Body of pancreas (tissue), 4 donors: Measurements from ENCODE around the gene OR7E24. TPM values are rescaled to one million over a fixed set of nuclear protein-coding genes. Genes with fewer than 3 reads are reported as not detected.
"Not testable (repeated sequence)": the region's sequence is repeated elsewhere in the genome, so short reads cannot be mapped to it uniquely, and the experiment has no call there.

Experiments used
- ATAC-seq: fragments of 150-250 bp; one replicate; pipeline ENCODE4 v1.9.1; 2016
- DNase-seq, 4 donors: peaks; one replicate each; pipeline ENCODE4 v3.0.0-alpha.2; 2019
- H3K27ac ChIP-seq, 4 donors: fragments of 200-600 bp; sonication (generic); 1 replicate in 3 of 4; 2 replicates in 1 of 4; pipeline versions ENCODE4 v1.5.1 to v1.6.1; 2016 to 2019; ENCODE audit warnings: mild to moderate bottlenecking in 1 of 4, mixed read lengths in 1 of 4, moderate library complexity in 1 of 4
- H3K27me3 ChIP-seq, 2 donors: fragments of 200-600 bp; sonication (generic); one replicate each; pipeline ENCODE4 v1.6.0; 2016; ENCODE audit warnings: mild to moderate bottlenecking in 1 of 2
- H3K36me3 ChIP-seq, 2 donors: fragments of 200-600 bp; sonication (generic); replicated peaks in 1 of 2; 2 replicates each; pipeline ENCODE4 v1.5.1; 2016; ENCODE audit warnings: low read depth in 2 of 2; ENCODE audit not compliant: insufficient read depth in 1 of 2
- H3K4me1 ChIP-seq: fragments of 200-600 bp; sonication (generic); one replicate; pipeline ENCODE4 v1.6.0; 2016
- H3K4me3 ChIP-seq, 2 donors: fragments of 200-600 bp; sonication (generic); 1 replicate in 1 of 2; 2 replicates in 1 of 2; pipeline ENCODE4 v1.5.1; 2016 to 2019
- H3K9me3 ChIP-seq, 3 donors: fragments of 200-600 bp; sonication (generic); 1 replicate in 2 of 3; 2 replicates in 1 of 3; pipeline ENCODE4 v1.5.1; 2016
- POLR2A ChIP-seq, 3 donors: fragments of 450-650 bp; IDR thresholded peaks; one replicate each; pipeline ENCODE4 v1.6.1; 2016; ENCODE audit warnings: antibody characterized with exemption in 3 of 3, mild to moderate bottlenecking in 2 of 3
- WGBS, 2 donors: methylation state at CpG; one replicate each; pipeline ENCODE4 v1.1.5; 2017; 5-methylcytosine and 5-hydroxymethylcytosine counted together
- intact Hi-C: fragments of 100-400 bp; cut with DNase I; formaldehyde crosslinking; loops from one replicate; pipeline ENCODE4 v1.15.1; 2023
- total RNA-seq, 2 donors: library from RNA; depleted of rRNA; stranded (reverse); fragments of >200 nt; gene quantifications; one replicate each; pipeline ENCODE4 v1.1.0, GENCODE V29; 2016
- TF ChIP-seq, protein P1 (sequence below), 7 experiments: fragments of 450-650 bp in 4 of 7; fragments of 200-600 bp in 3 of 7; sonication (generic) in 3 of 7; IDR thresholded peaks; one replicate each; pipeline ENCODE4 v1.5.1; 2016 to 2019; ENCODE audit warnings: antibody characterized with exemption in 7 of 7

OR7E24 gene
- not detected for total RNA-seq

DNA sequence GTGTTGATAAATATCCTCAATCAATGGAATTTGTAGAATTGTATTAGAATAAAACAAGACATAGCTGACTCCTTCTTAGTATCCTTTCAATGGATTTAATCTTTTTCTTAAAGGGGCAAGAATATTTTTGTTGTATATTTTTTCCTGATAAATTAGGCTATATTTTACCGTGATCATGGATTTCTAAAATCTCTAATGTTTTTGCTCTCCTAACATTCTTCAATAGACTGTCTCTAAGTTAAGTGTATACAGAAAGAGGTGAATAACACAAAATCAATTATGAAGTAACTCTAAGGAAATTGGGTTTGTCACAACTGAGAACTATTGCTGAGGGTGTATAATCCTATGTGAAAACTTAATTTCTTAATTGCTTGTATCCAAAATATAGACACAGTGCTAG is at the start of gene OR7E24:
OR7E24 (plus strand) TSS at position 301 of the 400 bp plus-strand sequence. CDS start 114 bp downstream, outside the sequence.
- no peaks in the 10 kb centered on the region for H3K27me3 ChIP-seq
- H3K27ac ChIP-seq, result no peak within 1 kb of the TSS
- no peak within 1 kb of the TSS for H3K4me3 ChIP-seq
- ATAC-seq (no peak), DNase-seq (no peak)
- intact Hi-C loops, result no loop called here
- H3K36me3 ChIP-seq, result no peaks in the 10 kb centered on the region
- H3K9me3 ChIP-seq, result no peaks in the 10 kb centered on the region
- WGBS, 2 donors, result 44 to 60% methylated on average over 1 of the region's 1 CpG
- H3K4me1 ChIP-seq, result no peaks in the 10 kb centered on the region
- TF ChIP-seq, protein P1, sequence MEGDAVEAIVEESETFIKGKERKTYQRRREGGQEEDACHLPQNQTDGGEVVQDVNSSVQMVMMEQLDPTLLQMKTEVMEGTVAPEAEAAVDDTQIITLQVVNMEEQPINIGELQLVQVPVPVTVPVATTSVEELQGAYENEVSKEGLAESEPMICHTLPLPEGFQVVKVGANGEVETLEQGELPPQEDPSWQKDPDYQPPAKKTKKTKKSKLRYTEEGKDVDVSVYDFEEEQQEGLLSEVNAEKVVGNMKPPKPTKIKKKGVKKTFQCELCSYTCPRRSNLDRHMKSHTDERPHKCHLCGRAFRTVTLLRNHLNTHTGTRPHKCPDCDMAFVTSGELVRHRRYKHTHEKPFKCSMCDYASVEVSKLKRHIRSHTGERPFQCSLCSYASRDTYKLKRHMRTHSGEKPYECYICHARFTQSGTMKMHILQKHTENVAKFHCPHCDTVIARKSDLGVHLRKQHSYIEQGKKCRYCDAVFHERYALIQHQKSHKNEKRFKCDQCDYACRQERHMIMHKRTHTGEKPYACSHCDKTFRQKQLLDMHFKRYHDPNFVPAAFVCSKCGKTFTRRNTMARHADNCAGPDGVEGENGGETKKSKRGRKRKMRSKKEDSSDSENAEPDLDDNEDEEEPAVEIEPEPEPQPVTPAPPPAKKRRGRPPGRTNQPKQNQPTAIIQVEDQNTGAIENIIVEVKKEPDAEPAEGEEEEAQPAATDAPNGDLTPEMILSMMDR (IDR thresholded peaks at IDR 0.05), result no peak
- TF ChIP-seq POLR2A (IDR thresholded peaks at IDR 0.05), result no peak

DNA sequence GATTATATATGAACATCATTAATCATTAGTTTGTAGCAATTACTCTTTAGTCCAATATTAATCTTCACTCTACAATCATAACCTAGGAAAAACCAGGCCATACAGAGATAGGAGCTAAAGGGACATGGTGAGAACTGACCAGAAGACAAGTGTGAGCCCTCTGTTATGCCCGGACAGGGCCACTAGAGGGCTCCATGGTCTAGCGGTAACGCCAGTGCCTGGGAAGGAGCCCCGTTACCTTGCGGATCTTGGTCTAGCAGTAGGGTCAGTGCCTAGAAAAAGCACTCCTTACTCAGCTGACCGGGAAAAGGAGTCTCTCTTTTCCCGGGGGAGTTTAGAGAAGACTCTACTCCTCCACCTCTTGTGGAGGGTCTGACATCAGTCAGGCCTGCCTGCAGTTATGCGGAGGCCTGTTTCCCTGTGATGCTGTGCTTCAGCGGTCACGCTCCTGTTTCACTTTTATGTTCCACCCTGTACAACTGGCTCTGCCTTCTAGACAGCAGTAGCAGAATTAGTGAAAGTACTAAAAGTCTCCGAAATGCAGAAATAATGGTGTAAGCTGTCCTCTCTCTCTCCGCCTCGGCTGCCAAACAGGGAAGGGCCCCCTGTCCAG is 45.1 kb upstream of the OR7E24 start:
- H3K9me3 ChIP-seq, result no peaks in the 10 kb centered on the region
- DNase-seq (peak; percentile 72 to 83 (median 73)), ATAC-seq (no peak)
- no peak overlapping the region for H3K4me3 ChIP-seq
- intact Hi-C loops, result loop anchor here (5.0 to 10.0 kb wide), 2 partner anchors 579 to 597 kb away; no protein-coding TSS in a partner anchor
- H3K4me1 ChIP-seq, result peaks cover 5% of the 10 kb centered on the region
- no peaks in the 10 kb centered on the region for H3K36me3 ChIP-seq
- WGBS, 2 donors, result 25 to 26% methylated on average over 13 of the region's 13 CpGs
- no peak overlapping the region for H3K27ac ChIP-seq
- no peaks in the 10 kb centered on the region for H3K27me3 ChIP-seq
- TF ChIP-seq POLR2A (IDR thresholded peaks at IDR 0.05), result no peak
- TF ChIP-seq, protein P1 (IDR thresholded peaks at IDR 0.05), result peak; percentile 55 to 89 (median 82)

DNA sequence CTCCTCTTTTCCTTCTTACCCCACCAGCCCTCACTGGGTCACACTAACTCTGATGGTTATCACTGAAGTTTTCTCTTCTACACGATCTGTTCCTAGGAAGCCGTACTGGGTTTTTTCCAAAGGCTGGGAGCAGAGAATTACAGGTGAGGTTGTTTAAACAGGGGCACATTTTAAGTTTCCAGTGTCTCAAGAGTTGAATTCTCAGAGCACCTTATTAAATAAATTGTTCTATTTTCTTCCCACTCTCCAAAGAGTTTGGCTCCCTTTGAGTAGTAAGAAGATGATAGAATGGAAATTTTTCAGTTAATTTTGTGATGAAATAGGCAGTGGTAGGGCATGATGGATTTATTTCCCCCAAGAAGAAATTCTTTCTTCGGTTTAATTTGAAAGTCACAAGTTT is 31.2 kb upstream of the OR7E24 start, which contains the start of gene OR7D4:
OR7D4 (minus strand) TSS at position 101 of the 400 bp plus-strand sequence. CDS start 4,752 bp downstream, outside the sequence.
- H3K4me3 ChIP-seq, result no peak within 1 kb of the TSS
- no peaks in the 10 kb centered on the region for H3K4me1 ChIP-seq
- no peak within 1 kb of the TSS for H3K27ac ChIP-seq
- intact Hi-C loops, result no loop called here
- DNase-seq, result no peak
- H3K27me3 ChIP-seq, result no peaks in the 10 kb centered on the region
- no peak for ATAC-seq
- TF ChIP-seq POLR2A (IDR thresholded peaks at IDR 0.05), result no peak
- TF ChIP-seq, protein P1 (IDR thresholded peaks at IDR 0.05), result no peak
- WGBS, 2 donors, result 49 to 57% methylated on average over 3 of the region's 3 CpGs
- no peaks in the 10 kb centered on the region for H3K36me3 ChIP-seq
- no peaks in the 10 kb centered on the region for H3K9me3 ChIP-seq

DNA sequence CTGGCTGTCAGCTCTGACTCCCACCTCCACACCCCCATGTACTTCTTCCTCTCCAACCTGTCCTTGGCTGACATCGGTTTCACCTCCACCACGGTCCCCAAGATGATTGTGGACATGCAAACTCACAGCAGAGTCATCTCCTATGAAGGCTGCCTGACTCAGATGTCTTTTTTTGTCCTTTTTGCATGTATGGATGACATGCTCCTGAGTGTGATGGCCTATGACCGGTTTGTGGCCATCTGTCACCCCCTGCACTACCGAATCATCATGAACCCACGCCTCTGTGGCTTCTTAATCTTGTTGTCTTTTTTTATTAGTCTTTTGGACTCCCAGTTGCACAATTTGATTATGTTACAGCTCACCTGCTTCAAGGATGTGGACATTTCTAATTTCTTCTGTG is 506 bp downstream of the OR7E24 start:
- no peaks in the 10 kb centered on the region for H3K9me3 ChIP-seq
- 46 to 51% methylated on average over 5 of the region's 5 CpGs for WGBS, 2 donors
- no peaks in the 10 kb centered on the region for H3K36me3 ChIP-seq
- H3K4me3 ChIP-seq, result no peak overlapping the region
- H3K27ac ChIP-seq, result no peak overlapping the region
- intact Hi-C loops, result no loop called here
- DNase-seq, result no peak
- no peak for TF ChIP-seq POLR2A (IDR thresholded peaks at IDR 0.05)
- TF ChIP-seq, protein P1 (IDR thresholded peaks at IDR 0.05), result no peak
- H3K4me1 ChIP-seq, result no peaks in the 10 kb centered on the region
- no peak for ATAC-seq
- H3K27me3 ChIP-seq, result no peaks in the 10 kb centered on the region

DNA sequence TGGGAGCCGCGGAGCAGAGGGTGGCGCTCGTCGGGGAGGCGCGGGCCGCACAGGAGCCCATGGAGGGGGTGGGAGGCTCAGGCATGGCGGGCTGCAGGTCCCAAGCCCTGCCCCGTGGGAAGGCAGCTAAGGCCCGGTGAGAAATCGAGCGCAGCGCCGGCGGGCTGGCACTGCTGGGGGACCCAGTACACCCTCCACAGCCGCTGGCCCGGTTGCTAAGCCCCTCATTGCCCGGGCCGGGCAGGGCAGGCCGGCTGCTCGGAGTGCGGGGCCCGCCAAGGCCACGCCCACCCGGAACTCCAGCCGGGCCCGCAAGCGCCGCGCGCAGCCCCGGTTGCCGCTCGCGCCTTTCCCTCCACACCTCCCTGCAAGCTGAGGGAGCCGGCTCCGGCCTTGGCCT is 32.8 kb downstream of the OR7E24 start:
- H3K27ac ChIP-seq, H3K27me3 ChIP-seq, H3K4me3 ChIP-seq, H3K36me3 ChIP-seq, DNase-seq, ATAC-seq, intact Hi-C loops, H3K4me1 ChIP-seq: not testable (repeated sequence)
- 5 to 14% methylated on average over 4 to 26 of the region's 38 CpGs for WGBS, 2 donors
- H3K9me3 ChIP-seq, result peaks cover 0 to 23% (median 0%) of the 10 kb centered on the region in 3 donors
